Chondrocyte (in vitro differentiated cells): Measurements from ENCODE around the gene DOCK2. TPM values are rescaled to one million over a fixed set of nuclear protein-coding genes. Genes with fewer than 3 reads are reported as not detected.
"Not testable (repeated sequence)": the region's sequence is repeated elsewhere in the genome, so short reads cannot be mapped to it uniquely, and the experiment has no call there.

Experiments
- DNase-seq: peaks from one replicate; pipeline ENCODE4 v3.0.0; 2021; ENCODE audit warnings: mixed read lengths, low spot score
- H3K27ac Mint-ChIP-seq: one replicate; pipeline ENCODE4 v1.8.0; 2021; ENCODE audit warnings: mild to moderate bottlenecking, moderate library complexity, mixed read lengths; ENCODE audit not compliant: unreplicated experiment
- H3K27me3 Mint-ChIP-seq: 2 replicates; pipeline ENCODE4 v1.8.0; 2021; ENCODE audit warnings: low read depth, mixed read lengths
- H3K36me3 Mint-ChIP-seq: 2 replicates; pipeline ENCODE4 v1.8.0; 2021; ENCODE audit warnings: low read depth, mixed read lengths
- H3K4me1 Mint-ChIP-seq: 2 replicates; pipeline ENCODE4 v1.8.0; 2021; ENCODE audit warnings: low read depth, mild to moderate bottlenecking, mixed read lengths
- H3K4me3 Mint-ChIP-seq: one replicate; pipeline ENCODE4 v1.8.0; 2021; ENCODE audit warnings: mild to moderate bottlenecking, moderate library complexity, mixed read lengths; ENCODE audit not compliant: unreplicated experiment
- H3K9me3 Mint-ChIP-seq: 2 replicates; pipeline ENCODE4 v1.8.0; 2021; ENCODE audit warnings: low read depth, mixed read lengths
- CTCF ChIP-seq: fragments of 200-600 bp; sonication (generic); IDR thresholded peaks from 2 replicates; pipeline ENCODE4 v1.5.0; 2021; ENCODE audit warnings: antibody characterized with exemption, mild to moderate bottlenecking, moderate library complexity
- total RNA-seq: library from RNA; stranded (reverse); gene quantifications from 3 replicates; pipeline ENCODE4 v1.2.1, GENCODE V29; 2021

Gene DOCK2
- total RNA-seq, 1 donor from 2014 or later, result 3.1 TPM

GRCh38 chr5:169946743-169947295 is 309.7 kb downstream of the DOCK2 start:
- no peak for DNase-seq
- TF ChIP-seq CTCF, result no peak
- Mint-ChIP-seq H3K4me1 (peaks cover 14% of the 10 kb centered on the region), H3K4me3 (no peak overlapping the region), H3K36me3 (no peaks in the 10 kb centered on the region), H3K27me3 (no peaks in the 10 kb centered on the region), H3K9me3 (no peaks in the 10 kb centered on the region), H3K27ac (no peak overlapping the region)

GRCh38 chr5:169950333-169950732 is 313.3 kb downstream of the DOCK2 start:
- H3K27ac Mint-ChIP-seq, result no peak overlapping the region
- no peak for DNase-seq
- peaks cover 13% of the 10 kb centered on the region for H3K4me1 Mint-ChIP-seq
- H3K4me3 Mint-ChIP-seq, result no peak overlapping the region
- TF ChIP-seq CTCF, result no peak
- H3K27me3 Mint-ChIP-seq, result no peaks in the 10 kb centered on the region
- H3K9me3 Mint-ChIP-seq, result no peaks in the 10 kb centered on the region
- H3K36me3 Mint-ChIP-seq, result no peaks in the 10 kb centered on the region

GRCh38 chr5:169953196-169953595 is 316.1 kb downstream of the DOCK2 start:
- H3K36me3 Mint-ChIP-seq, H3K4me3 Mint-ChIP-seq, H3K27ac Mint-ChIP-seq, DNase-seq, H3K4me1 Mint-ChIP-seq, H3K27me3 Mint-ChIP-seq, H3K9me3 Mint-ChIP-seq: not testable (repeated sequence)

- no peaks in the 10 kb centered on the region for H3K4me1 Mint-ChIP-seq
- H3K4me3 Mint-ChIP-seq, result no peak overlapping the region
- TF ChIP-seq CTCF, result no peak
- H3K27ac Mint-ChIP-seq, result no peak overlapping the region
- H3K9me3 Mint-ChIP-seq, result no peaks in the 10 kb centered on the region
- H3K36me3 Mint-ChIP-seq, result no peaks in the 10 kb centered on the region
- DNase-seq, result no peak
- no peaks in the 10 kb centered on the region for H3K27me3 Mint-ChIP-seq
These were observed 317.7 kb downstream of the DOCK2 start for GRCh38 chr5:169954786-169955185.

GRCh38 chr5:169956126-169956525 is 319.1 kb downstream of the DOCK2 start:
- H3K27me3 Mint-ChIP-seq, result no peaks in the 10 kb centered on the region
- no peak overlapping the region for H3K4me3 Mint-ChIP-seq
- no peak for DNase-seq
- no peaks in the 10 kb centered on the region for H3K36me3 Mint-ChIP-seq
- no peak overlapping the region for H3K27ac Mint-ChIP-seq
- TF ChIP-seq CTCF, result no peak
- H3K9me3 Mint-ChIP-seq, result no peaks in the 10 kb centered on the region
- no peaks in the 10 kb centered on the region for H3K4me1 Mint-ChIP-seq

GRCh38 chr5:169956756-169957155 is 319.7 kb downstream of the DOCK2 start:
- no peak overlapping the region for H3K4me3 Mint-ChIP-seq
- no peak for DNase-seq
- TF ChIP-seq CTCF, result no peak
- H3K27me3 Mint-ChIP-seq, result no peaks in the 10 kb centered on the region
- no peak overlapping the region for H3K27ac Mint-ChIP-seq
- no peaks in the 10 kb centered on the region for H3K36me3 Mint-ChIP-seq
- no peaks in the 10 kb centered on the region for H3K9me3 Mint-ChIP-seq
- no peaks in the 10 kb centered on the region for H3K4me1 Mint-ChIP-seq
